A549 (cell line): ENCODE measurements around the gene PRKCG. TPM values are rescaled to one million over a fixed set of nuclear protein-coding genes. Genes with fewer than 3 reads are reported as not detected.

Source experiments
- ATAC-seq, 2 experiments: fragments of 200-7000 bp in 1 of 2; fragments of >200 bp in 1 of 2; cut with Nextera tagmentation in 1 of 2; cut with Tn5 transposase in 1 of 2; 3 replicates each; pipeline versions ENCODE4 v1.8.0 to v1.9.1; 2018 to 2020; ENCODE audit warnings: mild to moderate bottlenecking in 1 of 2, moderate library complexity in 1 of 2
- CTCF ChIA-PET: fragments of 300-600 bp; sonication (Branson Sonifier 250); formaldehyde crosslinking; extraction: SDS; loops from one replicate; lab custom pipeline; 2021; ENCODE audit warnings: antibody characterized with exemption, inconsistent platforms; lab: Yijun Ruan, JAX
- POLR2A ChIA-PET: fragments of 350-600 bp; formaldehyde crosslinking; extraction: SDS; loops from one replicate; lab custom pipeline; 2021; ENCODE audit warnings: antibody characterized with exemption, inconsistent platforms; lab: Yijun Ruan, JAX
- DNase-seq, 2 experiments: peaks; one replicate each; pipeline versions ENCODE4 v3.0.0 to v3.0.0-alpha.2; 2011 to 2016; ENCODE audit warnings: low read depth in 1 of 2, low spot score in 1 of 2
- FAIRE-seq: peaks from 2 replicates; lab custom pipeline; 2011; peaks lifted over from hg19 to GRCh38; lab: Jason Lieb, UNC
- H3K27ac ChIP-seq, 2 experiments: fragments of >200 bp; sonication (Bioruptor Twin); formaldehyde crosslinking; 3 replicates each; pipeline ENCODE4 v1.5.1; 2016 to 2017
- H3K4me1 ChIP-seq: fragments of >200 bp; sonication (Bioruptor Twin); formaldehyde crosslinking; 3 replicates; pipeline ENCODE4 v1.6.1; 2016
- H3K4me2 ChIP-seq: fragments of >200 bp; sonication (Bioruptor Twin); formaldehyde crosslinking; 3 replicates; pipeline ENCODE4 v1.6.1; 2016
- H3K4me3 ChIP-seq: fragments of >200 bp; sonication (Bioruptor Twin); formaldehyde crosslinking; 3 replicates; pipeline ENCODE4 v1.5.1; 2016
- H3K9me3 ChIP-seq: fragments of >200 bp; sonication (Bioruptor Twin); formaldehyde crosslinking; 3 replicates; pipeline ENCODE4 v1.6.1; 2016
- ATOH8 ChIP-seq: fragments of 250-450 bp; sonication (Bioruptor Pico); IDR thresholded peaks from 2 replicates; pipeline ENCODE4 v1.5.0; 2020; ENCODE audit warnings: low read depth, mild to moderate bottlenecking, moderate library complexity
- BCL3 ChIP-seq: fragments of >200 bp; sonication (Bioruptor Twin); formaldehyde crosslinking; IDR thresholded peaks from 3 replicates; pipeline ENCODE4 v1.6.1; 2016
- CEBPB ChIP-seq, 2 experiments: fragments of >200 bp in 1 of 2; sonication (Bioruptor Twin) in 1 of 2; formaldehyde crosslinking in 1 of 2; IDR thresholded peaks; 2 replicates each; pipeline ENCODE4 v1.6.1; 2012 to 2016
- CHD2 ChIP-seq: fragments of 150-350 bp; IDR thresholded peaks from 2 replicates; pipeline ENCODE4 v1.6.1; 2014; ENCODE audit warnings: low read length; ENCODE audit not compliant: partially characterized antibody
- CTCF ChIP-seq: fragments of >200 bp; sonication (Bioruptor Twin); formaldehyde crosslinking; IDR thresholded peaks from 3 replicates; pipeline ENCODE4 v1.5.1; 2016
- E2F6 ChIP-seq: IDR thresholded peaks from 2 replicates; pipeline ENCODE4 v1.6.1; 2012; ENCODE audit warnings: low read depth, borderline replicate concordance
- EHF ChIP-seq: fragments of 250-450 bp; sonication (Bioruptor Pico); IDR thresholded peaks from 2 replicates; pipeline ENCODE4 v1.5.0; 2020; ENCODE audit warnings: mild to moderate bottlenecking
- EP300 ChIP-seq, 2 experiments: fragments of >200 bp; sonication (Bioruptor Twin); formaldehyde crosslinking; IDR thresholded peaks; 2 replicates in 1 of 2; 3 replicates in 1 of 2; pipeline ENCODE4 v1.6.1; 2016 to 2017
- FOSL2 ChIP-seq, 2 experiments: fragments of 450-650 bp in 1 of 2; fragments of >200 bp in 1 of 2; sonication (Bioruptor Twin) in 1 of 2; formaldehyde crosslinking; IDR thresholded peaks; 2 replicates each; pipeline versions ENCODE4 v1.5.0 to v1.6.1; 2016 to 2020; ENCODE audit warnings: mild to moderate bottlenecking in 1 of 2, moderate library complexity in 1 of 2
- HDAC2 ChIP-seq: fragments of 200-600 bp; sonication (generic); IDR thresholded peaks from 2 replicates; pipeline ENCODE4 v1.6.1; 2016
- HES2 ChIP-seq: fragments of >200 bp; sonication (Bioruptor Twin); formaldehyde crosslinking; IDR thresholded peaks from 2 replicates; pipeline ENCODE4 v1.6.1; 2016
- HEYL ChIP-seq: fragments of 250-450 bp; sonication (Bioruptor Pico); IDR thresholded peaks from 2 replicates; pipeline ENCODE4 v1.8.0; 2021; ENCODE audit warnings: mild to moderate bottlenecking, moderate library complexity
- HOXA7 ChIP-seq: fragments of 250-450 bp; sonication (Bioruptor Pico); IDR thresholded peaks from 2 replicates; pipeline ENCODE4 v1.5.0; 2020; ENCODE audit warnings: mild to moderate bottlenecking, moderate library complexity
- NFE2L2 ChIP-seq: fragments of 150-350 bp; conservative IDR thresholded peaks from 2 replicates; pipeline ENCODE4 v1.6.1; 2014; ENCODE audit warnings: low read length
- NR3C1 ChIP-seq: fragments of >200 bp; sonication (Bioruptor Twin); formaldehyde crosslinking; IDR thresholded peaks from 3 replicates; pipeline ENCODE4 v1.6.1; 2017
- PBX3 ChIP-seq: IDR thresholded peaks from 2 replicates; pipeline ENCODE4 v1.6.1; 2012
- RAD21 ChIP-seq, 2 experiments: fragments of >200 bp in 1 of 2; sonication (Bioruptor Twin) in 1 of 2; formaldehyde crosslinking in 1 of 2; IDR thresholded peaks in 1 of 2; conservative IDR thresholded peaks in 1 of 2; 2 replicates in 1 of 2; 3 replicates in 1 of 2; pipeline ENCODE4 v1.6.1; 2012 to 2018; ENCODE audit warnings: inconsistent platforms in 1 of 2
- RCOR1 ChIP-seq: fragments of 150-350 bp; IDR thresholded peaks from 2 replicates; pipeline ENCODE4 v1.6.1; 2014; ENCODE audit warnings: antibody characterized with exemption, low read length, low read depth
- RNF2 ChIP-seq: fragments of 200-600 bp; sonication (generic); IDR thresholded peaks from 2 replicates; pipeline ENCODE4 v1.6.1; 2016; ENCODE audit warnings: low read depth, mild to moderate bottlenecking, antibody characterized with exemption, moderate library complexity, borderline replicate concordance
- SMC3 ChIP-seq: fragments of >200 bp; sonication (Bioruptor Twin); formaldehyde crosslinking; IDR thresholded peaks from 3 replicates; pipeline ENCODE4 v1.6.1; 2018; ENCODE audit warnings: inconsistent platforms
- TP53 ChIP-seq: fragments of 250-450 bp; sonication (Bioruptor Pico); IDR thresholded peaks from 2 replicates; pipeline ENCODE4 v1.5.0; 2021; ENCODE audit warnings: mild to moderate bottlenecking, moderate library complexity
- USF2 ChIP-seq: fragments of 450-650 bp; IDR thresholded peaks from 2 replicates; pipeline ENCODE4 v1.6.1; 2014; ENCODE audit warnings: antibody characterized with exemption
- ZSCAN20 ChIP-seq: fragments of 250-450 bp; sonication (Bioruptor Pico); IDR thresholded peaks from 2 replicates; pipeline ENCODE4 v1.8.0; 2022; ENCODE audit warnings: mild to moderate bottlenecking, moderate library complexity
- WGBS: methylation state at CpG from one replicate; pipeline ENCODE4 v1.1.6; 2017; ENCODE audit errors: missing lambda C conversion rate; 5-methylcytosine and 5-hydroxymethylcytosine counted together
- polyA plus RNA-seq, 4 experiments: library from polyadenylated mRNA; depleted of rRNA in 3 of 4; stranded (reverse); fragments of >200 nt; fragmentation: RNase III in 1 of 4; extraction: RNeasy Plus Mini Kit Qiagen cat#74134 plus additional on column Dnase treatment in 1 of 4; gene quantifications; 2 replicates in 3 of 4; 3 replicates in 1 of 4; pipeline ENCODE4 v1.2.3, GENCODE V29; 2011 to 2017

The PRKCG gene
- polyA plus RNA-seq, 2 of the 4 experiments (the other 2 are of a cell fraction), result 0.61 to 0.81 TPM

- WGBS, result 18% methylated on average over 47 of the region's 48 CpGs
- Histone ChIP-seq H3K4me3 (peak overlapping the region; percentile 19; the same call in 1 of the 3 replicates), H3K4me1 (peaks cover 42% of the 10 kb centered on the region), H3K4me2 (peak overlapping the region; percentile 92), H3K27ac (peak overlapping the region; percentile 9 to 82; a peak in 4 of 6 replicates), H3K9me3 (no peaks in the 10 kb centered on the region)
- DNase-seq (peak in 1 of 2 experiments; percentile 92), ATAC-seq (peak; percentile 57 to 65), FAIRE-seq (no peak)
- no peak for TF ChIP-seq BCL3
- TF ChIP-seq SMC3, result peak; percentile 93
- no peak for TF ChIP-seq NFE2L2
- peak; percentile 88 for TF ChIP-seq CTCF
- TF ChIP-seq RAD21 (conservative IDR thresholded peaks at IDR 0.05 in 1 of 2, IDR thresholded peaks at IDR 0.05 in 1 of 2), result peak; percentile 85 to 91
- ChIA-PET CTCF (interaction anchor here (0.6 to 3.2 kb wide), 41 partner anchors 10 to 248 kb away, joined by 3 to 63 read pairs (median 5); partner anchors contain the start of gene OSCAR), POLR2A (interaction anchor here (2.0 kb wide), 1 partner anchor 74 kb away, joined by 8 read pairs; no protein-coding TSS in a partner anchor)
These were observed 24.5 kb downstream of the PRKCG start for GRCh38 chr19:53906211-53907192.

- H3K4me3 ChIP-seq, result peak overlapping the region; percentile 19; the same call in 1 of the 3 replicates
- ChIA-PET POLR2A (interaction anchor here (2.0 kb wide), 1 partner anchor 73 kb away, joined by 8 read pairs; no protein-coding TSS in a partner anchor), CTCF (interaction anchor here (0.6 to 3.2 kb wide), 42 partner anchors 10 to 342 kb away, joined by 3 to 63 read pairs (median 5); partner anchors contain the start of genes OSCAR and PRKCG)
- FAIRE-seq, result no peak
- no peaks in the 10 kb centered on the region for H3K9me3 ChIP-seq
- H3K4me1 ChIP-seq, result peaks cover 42% of the 10 kb centered on the region
- ATAC-seq, result peak in 1 of 2 experiments; percentile 14; a peak in 3 of 6 replicates
- DNase-seq, result no peak
- H3K4me2 ChIP-seq, result peak overlapping the region; percentile 92
- TF ChIP-seq RNF2, result no peak
- TF ChIP-seq PBX3, result no peak
- TF ChIP-seq CHD2, result no peak
- TF ChIP-seq HES2, result no peak
- no peak for TF ChIP-seq EP300 (IDR thresholded peaks at IDR 0.05)
- no peak for TF ChIP-seq ZSCAN20 (CRISPR knock-in tag)
- no peak for TF ChIP-seq TP53 (CRISPR knock-in tag)
- TF ChIP-seq E2F6, result no peak
- TF ChIP-seq SMC3, result no peak
- no peak for TF ChIP-seq ATOH8 (CRISPR knock-in tag)
- TF ChIP-seq RCOR1, result no peak
- TF ChIP-seq USF2, result no peak
- no peak for TF ChIP-seq HOXA7
- no peak for TF ChIP-seq FOSL2 (IDR thresholded peaks at IDR 0.05)
- TF ChIP-seq FOSL2 (CRISPR knock-in tag; IDR thresholded peaks at IDR 0.05), result no peak
- no peak for TF ChIP-seq EHF (CRISPR knock-in tag)
- TF ChIP-seq NR3C1, result no peak
- no peak for TF ChIP-seq HDAC2
- no peak for TF ChIP-seq CEBPB (IDR thresholded peaks at IDR 0.05)
- no peak for TF ChIP-seq HEYL
- H3K27ac ChIP-seq, result peak overlapping the region; percentile 9 to 82; a peak in 4 of 6 replicates
- 60% methylated on average over 14 of the region's 14 CpGs for WGBS
These were observed 25.2 kb downstream of the PRKCG start for GRCh38 chr19:53907193-53907581.
